B cell (primary cell): ENCODE data around the gene CREB3L4. TPM values are rescaled to one million over a fixed set of nuclear protein-coding genes. Genes with fewer than 3 reads are reported as not detected.

Experiments
- ATAC-seq: fragments of 200-7000 bp; cut with Tn5 transposase; one replicate; pipeline ENCODE4 v1.10.0; 2021; ENCODE audit warnings: low read depth, mild to moderate bottlenecking, moderate number of reproducible peaks, moderate library complexity
- CTCF ChIA-PET: fragments of 350-600 bp; sonication (Branson Sonifier 250); formaldehyde crosslinking; loops from one replicate; lab custom pipeline; 2021; ENCODE audit warnings: antibody characterized with exemption, inconsistent platforms; lab: Charles Lee
- POLR2A ChIA-PET: fragments of 350-600 bp; sonication (Branson Sonifier 250); formaldehyde crosslinking; loops from one replicate; lab custom pipeline; 2021; ENCODE audit warnings: antibody characterized with exemption; lab: Charles Lee
- DNase-seq: peaks from one replicate; pipeline ENCODE4 v3.0.0; 2013
- H2AFZ ChIP-seq: 2 replicates; pipeline ENCODE4 v1.6.1; 2012; ENCODE audit warnings: mild to moderate bottlenecking, low read depth, low read length; ENCODE audit not compliant: insufficient read depth, poor library complexity, severe bottlenecking
- H3K27ac ChIP-seq, 2 donors: 1 replicate in 1 of 2; 2 replicates in 1 of 2; pipeline ENCODE4 v1.5.1; 2012 to 2013; ENCODE audit warnings: low read length in 2 of 2, mild to moderate bottlenecking in 2 of 2, moderate library complexity in 1 of 2
- H3K27me3 ChIP-seq, 4 experiments: fragments of 200-600 bp in 1 of 4; sonication (generic) in 1 of 4; replicated peaks in 1 of 4; 1 replicate in 2 of 4; 2 replicates in 2 of 4; pipeline versions ENCODE4 v1.6.1 to v1.7.0; 2013 to 2016; ENCODE audit warnings: low read length in 3 of 4, mild to moderate bottlenecking in 2 of 4, mixed read lengths in 1 of 4, moderate library complexity in 1 of 4; ENCODE audit not compliant: insufficient read depth in 4 of 4, control insufficient read depth in 3 of 4; ENCODE audit errors: control extremely low read depth in 1 of 4
- H3K36me3 ChIP-seq, 2 experiments: replicated peaks in 1 of 2; 1 replicate in 1 of 2; 2 replicates in 1 of 2; pipeline versions ENCODE4 v1.6.1 to v1.7.1; 2013; ENCODE audit warnings: low read length in 1 of 2; ENCODE audit not compliant: insufficient read depth in 2 of 2, control insufficient read depth in 1 of 2; ENCODE audit errors: control extremely low read depth in 1 of 2, extremely low read depth in 1 of 2
- H3K4me1 ChIP-seq, 2 donors: fragments of 200-600 bp in 1 of 2; sonication (generic) in 1 of 2; 1 replicate in 1 of 2; 2 replicates in 1 of 2; pipeline versions ENCODE4 v1.5.1 to v1.6.1; 2013 to 2017; ENCODE audit warnings: low read length in 2 of 2; ENCODE audit not compliant: control insufficient read depth in 2 of 2, insufficient read depth in 2 of 2
- H3K4me2 ChIP-seq: replicated peaks from 2 replicates; pipeline ENCODE3; 2012; ENCODE audit warnings: mild to moderate bottlenecking, low read depth, low read length; ENCODE audit not compliant: poor library complexity, severe bottlenecking
- H3K4me3 ChIP-seq, 5 experiments: fragments of 200-600 bp in 1 of 5; sonication (generic) in 1 of 5; 1 replicate in 3 of 5; 2 replicates in 2 of 5; pipeline versions ENCODE4 v1.5.1 to v1.7.0; 2011 to 2016; ENCODE audit warnings: low read length in 4 of 5, mild to moderate bottlenecking in 4 of 5, low read depth in 2 of 5, control low read depth in 1 of 5, moderate library complexity in 1 of 5; ENCODE audit not compliant: insufficient read depth in 1 of 5; ENCODE audit errors: control extremely low read depth in 1 of 5, extremely low read depth in 1 of 5
- H3K79me2 ChIP-seq: fragments of 200-600 bp; sonication (generic); one replicate; pipeline ENCODE4 v1.6.0; 2016; ENCODE audit warnings: low read length; ENCODE audit not compliant: control insufficient read depth, insufficient read depth
- H3K9ac ChIP-seq: fragments of 200-600 bp; sonication (generic); 2 replicates; pipeline ENCODE4 v1.6.1; 2017; ENCODE audit warnings: mild to moderate bottlenecking, low read length, moderate library complexity
- H3K9me3 ChIP-seq, 3 donors: one replicate each; pipeline versions ENCODE4 v1.6.1 to v1.7.1; 2013; ENCODE audit warnings: low read length in 2 of 3; ENCODE audit not compliant: control insufficient read depth in 2 of 3, insufficient read depth in 1 of 3; ENCODE audit errors: control extremely low read depth in 1 of 3
- H4K20me1 ChIP-seq: 2 replicates; pipeline ENCODE4 v1.6.0; 2012; ENCODE audit warnings: mild to moderate bottlenecking, low read length; ENCODE audit not compliant: insufficient read depth, control insufficient read depth, poor library complexity, severe bottlenecking
- H3K27ac Mint-ChIP-seq: one replicate; pipeline ENCODE4 v1.8.0; 2021; ENCODE audit warnings: mixed read lengths
- H3K27me3 Mint-ChIP-seq: one replicate; pipeline ENCODE4 v1.8.0; 2021; ENCODE audit warnings: mixed read lengths
- H3K4me1 Mint-ChIP-seq: one replicate; pipeline ENCODE4 v1.8.0; 2021; ENCODE audit warnings: mixed read lengths
- H3K4me3 Mint-ChIP-seq: one replicate; pipeline ENCODE4 v1.8.0; 2021; ENCODE audit warnings: mixed read lengths
- H3K9me3 Mint-ChIP-seq: one replicate; pipeline ENCODE4 v1.8.0; 2022; ENCODE audit warnings: mixed read lengths; ENCODE audit not compliant: insufficient read depth
- EZH2 ChIP-seq: IDR thresholded peaks from 2 replicates; pipeline ENCODE4 v1.6.1; 2012; ENCODE audit warnings: borderline replicate concordance, low read depth, mild to moderate bottlenecking, moderate library complexity, low read length; ENCODE audit not compliant: insufficient read depth, poor library complexity, severe bottlenecking
- WGBS: methylation state at CpG from one replicate; pipeline ENCODE4 v1.1.5; 2013; ENCODE audit warnings: missing lambda C conversion rate; ENCODE audit not compliant: insufficient coverage; 5-methylcytosine and 5-hydroxymethylcytosine counted together
- intact Hi-C: fragments of 100-400 bp; cut with micrococcal nuclease; formaldehyde crosslinking; loops from one replicate; pipeline ENCODE4 v1.10.0; 2022
- polyA plus RNA-seq: library from polyadenylated mRNA; depleted of rRNA; stranded (reverse); fragments of >200 nt; gene quantifications from 2 replicates; pipeline ENCODE4 v1.2.3, GENCODE V29; 2012
- total RNA-seq, 2 donors: library from RNA; stranded (reverse); fragments of 120-200 nt in 1 of 2; gene quantifications; 1 replicate in 1 of 2; 2 replicates in 1 of 2; pipeline versions ENCODE4 v1.2.3 to v1.2.4, GENCODE V29; 2013 to 2022
- TF ChIP-seq, protein P1 (sequence below): fragments of 200-600 bp; IDR thresholded peaks from one replicate; pipeline ENCODE4 v1.8.0; 2022; ENCODE audit warnings: antibody characterized with exemption, mild to moderate bottlenecking

The CREB3L4 gene
- total and polyA plus RNA-seq, 2 donors (not counting 1 experiment from before 2014, with no cell fraction given), result 21.8 to 28.1 TPM

DNA sequence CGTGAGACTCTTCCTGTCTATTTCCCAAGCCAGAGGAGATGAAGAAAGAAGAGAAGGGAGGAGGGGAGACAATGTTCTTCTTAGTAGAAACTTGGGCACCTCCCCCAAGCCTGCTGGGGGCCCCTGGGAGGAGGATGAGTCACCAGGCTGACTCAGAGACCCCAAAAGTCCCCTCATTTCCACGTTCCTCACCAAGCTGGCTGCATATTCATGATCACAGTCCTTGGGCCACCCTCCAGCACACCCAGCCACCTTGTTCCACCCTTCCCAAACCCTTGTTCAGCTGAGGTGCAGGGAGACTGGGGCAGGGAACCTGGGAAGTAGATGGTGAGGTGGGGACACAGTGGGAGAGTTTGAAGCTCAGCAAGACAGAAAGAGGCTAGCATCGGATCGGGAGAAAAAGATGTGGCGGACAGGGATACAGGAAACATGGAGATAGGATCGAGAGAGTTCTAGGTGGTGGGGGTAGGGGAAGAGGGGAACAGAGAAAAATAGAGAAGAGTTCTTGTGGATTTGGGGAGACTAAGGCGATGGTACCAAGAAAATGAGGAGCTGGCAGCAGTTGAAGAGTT is 17.7 kb downstream of the CREB3L4 start:
- H3K36me3 ChIP-seq, result no peaks in the 10 kb centered on the region
- no peak overlapping the region for H3K4me3 ChIP-seq
- intact Hi-C loops, result loop anchor here (5.0 kb wide), 1 partner anchor 197 kb away; no protein-coding TSS in a partner anchor
- peaks cover 33% of the 10 kb centered on the region for H3K4me1 Mint-ChIP-seq
- peaks cover 4% of the 10 kb centered on the region for H3K79me2 ChIP-seq
- H3K9me3 ChIP-seq, result no peaks in the 10 kb centered on the region
- peak; percentile 48 for ATAC-seq
- H3K4me3 Mint-ChIP-seq, result peak overlapping the region; percentile 85
- no peaks in the 10 kb centered on the region for H4K20me1 ChIP-seq
- H3K4me1 ChIP-seq, result peaks cover 20 to 33% of the 10 kb centered on the region in 2 donors
- POLR2A ChIA-PET, result interaction anchor here (0.5 to 3.7 kb wide), 10 partner anchors 8 to 351 kb away, joined by 3 to 18 read pairs (median 8); partner anchors contain the start of genes CREB3L4, CRTC2, DENND4B and GATAD2B
- peak overlapping the region; percentile 86 for H3K4me2 ChIP-seq
- 46% methylated on average over 6 of the region's 7 CpGs for WGBS
- no peak for TF ChIP-seq EZH2
- TF ChIP-seq, protein P1, sequence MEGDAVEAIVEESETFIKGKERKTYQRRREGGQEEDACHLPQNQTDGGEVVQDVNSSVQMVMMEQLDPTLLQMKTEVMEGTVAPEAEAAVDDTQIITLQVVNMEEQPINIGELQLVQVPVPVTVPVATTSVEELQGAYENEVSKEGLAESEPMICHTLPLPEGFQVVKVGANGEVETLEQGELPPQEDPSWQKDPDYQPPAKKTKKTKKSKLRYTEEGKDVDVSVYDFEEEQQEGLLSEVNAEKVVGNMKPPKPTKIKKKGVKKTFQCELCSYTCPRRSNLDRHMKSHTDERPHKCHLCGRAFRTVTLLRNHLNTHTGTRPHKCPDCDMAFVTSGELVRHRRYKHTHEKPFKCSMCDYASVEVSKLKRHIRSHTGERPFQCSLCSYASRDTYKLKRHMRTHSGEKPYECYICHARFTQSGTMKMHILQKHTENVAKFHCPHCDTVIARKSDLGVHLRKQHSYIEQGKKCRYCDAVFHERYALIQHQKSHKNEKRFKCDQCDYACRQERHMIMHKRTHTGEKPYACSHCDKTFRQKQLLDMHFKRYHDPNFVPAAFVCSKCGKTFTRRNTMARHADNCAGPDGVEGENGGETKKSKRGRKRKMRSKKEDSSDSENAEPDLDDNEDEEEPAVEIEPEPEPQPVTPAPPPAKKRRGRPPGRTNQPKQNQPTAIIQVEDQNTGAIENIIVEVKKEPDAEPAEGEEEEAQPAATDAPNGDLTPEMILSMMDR, result no peak
- peak overlapping the region; percentile 79 for H3K27ac Mint-ChIP-seq
- CTCF ChIA-PET, result interaction anchor here (0.6 to 6.2 kb wide), 21 partner anchors 8 to 474 kb away, joined by 3 to 103 read pairs (median 12); partner anchors contain the start of genes CREB3L4, DENND4B, JTB and SLC39A1
- no peak overlapping the region for H3K9ac ChIP-seq
- H3K9me3 Mint-ChIP-seq, result no peaks in the 10 kb centered on the region
- peak overlapping the region in 1 of 2 donors; percentile 19 for H3K27ac ChIP-seq
- H3K27me3 Mint-ChIP-seq, result no peaks in the 10 kb centered on the region
- no peaks in the 10 kb centered on the region for H3K27me3 ChIP-seq
- H2AFZ ChIP-seq, result peak overlapping the region; percentile 87
- DNase-seq, result no peak
